MG63 (cell line): ENCODE measurements around the gene SGK1. TPM values are rescaled to one million over a fixed set of nuclear protein-coding genes. Genes with fewer than 3 reads are reported as not detected.
"Not testable (repeated sequence)": the region's sequence is repeated elsewhere in the genome, so short reads cannot be mapped to it uniquely, and the experiment has no call there.

ENCODE experiments used
- DNase-seq: peaks from one replicate; pipeline ENCODE4 v3.0.0-alpha.2; 2020
- H3K27me3 ChIP-seq: fragments of 250-450 bp; sonication (Bioruptor Pico); 2 replicates; pipeline ENCODE4 v1.5.1; 2020; ENCODE audit warnings: mild to moderate bottlenecking, moderate library complexity
- H3K36me3 ChIP-seq: fragments of 250-450 bp; sonication (Bioruptor Pico); 2 replicates; pipeline ENCODE4 v1.5.1; 2020; ENCODE audit warnings: mild to moderate bottlenecking, moderate library complexity
- H3K4me3 ChIP-seq: fragments of 250-450 bp; sonication (Bioruptor Pico); 2 replicates; pipeline ENCODE4 v1.5.1; 2020; ENCODE audit warnings: mild to moderate bottlenecking, moderate library complexity
- H3K9me3 ChIP-seq: fragments of 250-450 bp; sonication (Bioruptor Pico); 2 replicates; pipeline ENCODE4 v1.5.1; 2020; ENCODE audit warnings: mild to moderate bottlenecking, moderate library complexity
- total RNA-seq: library from RNA; depleted of rRNA; stranded (reverse); fragments of >200 nt; shearing (Covaris generic); gene quantifications from 2 replicates; pipeline ENCODE4 v1.2.3, GENCODE V29; 2014; ENCODE audit warnings: low replicate concordance

Gene SGK1
- total RNA-seq, 1 experiment from 2014 or later = 80.0 TPM

- H3K4me3 ChIP-seq = no peak overlapping the region
- H3K9me3 ChIP-seq = no peaks in the 10 kb centered on the region
- no peak for DNase-seq
- no peaks in the 10 kb centered on the region for H3K27me3 ChIP-seq
- no peaks in the 10 kb centered on the region for H3K36me3 ChIP-seq
Observed at GRCh38 chr6:134250776-134251175, 67.1 kb downstream of the SGK1 start.

- Histone ChIP-seq H3K27me3 (no peaks in the 10 kb centered on the region), H3K9me3 (no peaks in the 10 kb centered on the region), H3K4me3 (no peak overlapping the region), H3K36me3 (no peaks in the 10 kb centered on the region)
- DNase-seq = no peak
Observed at GRCh38 chr6:134249759-134250602, 67.9 kb downstream of the SGK1 start.

- Histone ChIP-seq H3K9me3 (no peaks in the 10 kb centered on the region), H3K36me3 (no peaks in the 10 kb centered on the region), H3K4me3 (no peak overlapping the region), H3K27me3 (no peaks in the 10 kb centered on the region)
- no peak for DNase-seq
Observed at GRCh38 chr6:134249239-134249758, 68.6 kb downstream of the SGK1 start.

GRCh38 chr6:134247844-134248580, 69.9 kb downstream of the SGK1 start:
- Histone ChIP-seq H3K9me3 (no peaks in the 10 kb centered on the region), H3K4me3 (no peak overlapping the region), H3K36me3 (no peaks in the 10 kb centered on the region), H3K27me3 (no peaks in the 10 kb centered on the region)
- no peak for DNase-seq

- Histone ChIP-seq H3K36me3 (no peaks in the 10 kb centered on the region), H3K9me3 (no peaks in the 10 kb centered on the region), H3K4me3 (no peak overlapping the region), H3K27me3 (no peaks in the 10 kb centered on the region)
- no peak for DNase-seq
Observed at GRCh38 chr6:134247231-134247833, 70.6 kb downstream of the SGK1 start.

- no peaks in the 10 kb centered on the region for H3K36me3 ChIP-seq
- H3K4me3 ChIP-seq = no peak overlapping the region
- no peaks in the 10 kb centered on the region for H3K9me3 ChIP-seq
- H3K27me3 ChIP-seq = no peaks in the 10 kb centered on the region
- no peak for DNase-seq
Observed at GRCh38 chr6:134245706-134246105, 72.2 kb downstream of the SGK1 start.

- peak; percentile 45 for DNase-seq
- Histone ChIP-seq H3K36me3 (no peaks in the 10 kb centered on the region), H3K4me3 (no peak overlapping the region), H3K9me3 (no peaks in the 10 kb centered on the region), H3K27me3 (no peaks in the 10 kb centered on the region)
Observed at GRCh38 chr6:134245041-134245440, 72.9 kb downstream of the SGK1 start.

GRCh38 chr6:134240665-134241431, 77.1 kb downstream of the SGK1 start:
- Histone ChIP-seq H3K9me3 (no peaks in the 10 kb centered on the region), H3K27me3 (no peaks in the 10 kb centered on the region), H3K36me3 (no peaks in the 10 kb centered on the region), H3K4me3 (no peak overlapping the region)
- no peak for DNase-seq

GRCh38 chr6:134238960-134239795, 78.7 kb downstream of the SGK1 start:
- Histone ChIP-seq H3K4me3 (no peak overlapping the region), H3K36me3 (no peaks in the 10 kb centered on the region), H3K9me3 (no peaks in the 10 kb centered on the region), H3K27me3 (no peaks in the 10 kb centered on the region)
- DNase-seq = no peak

- no peaks in the 10 kb centered on the region for H3K9me3 ChIP-seq
- H3K27me3 ChIP-seq = no peaks in the 10 kb centered on the region
- no peak for DNase-seq
- no peak overlapping the region for H3K4me3 ChIP-seq
- H3K36me3 ChIP-seq = no peaks in the 10 kb centered on the region
Observed at GRCh38 chr6:134238006-134238405, 79.9 kb downstream of the SGK1 start.

GRCh38 chr6:134235937-134236751, 81.8 kb downstream of the SGK1 start:
- H3K4me3 ChIP-seq = no peak overlapping the region
- H3K36me3 ChIP-seq = no peaks in the 10 kb centered on the region
- no peaks in the 10 kb centered on the region for H3K9me3 ChIP-seq
- DNase-seq = no peak
- H3K27me3 ChIP-seq = no peaks in the 10 kb centered on the region

- not testable (repeated sequence) for H3K36me3 ChIP-seq, H3K4me3 ChIP-seq, H3K27me3 ChIP-seq, H3K9me3 ChIP-seq, DNase-seq
Observed at GRCh38 chr6:134235334-134235733, 82.6 kb downstream of the SGK1 start.

- Histone ChIP-seq H3K36me3 (no peaks in the 10 kb centered on the region), H3K4me3 (no peak overlapping the region), H3K27me3 (no peaks in the 10 kb centered on the region), H3K9me3 (no peaks in the 10 kb centered on the region)
- no peak for DNase-seq
Observed at GRCh38 chr6:134233180-134233955, 84.5 kb downstream of the SGK1 start.

- Histone ChIP-seq H3K4me3 (no peak overlapping the region), H3K27me3 (no peaks in the 10 kb centered on the region), H3K9me3 (no peaks in the 10 kb centered on the region), H3K36me3 (no peaks in the 10 kb centered on the region)
- DNase-seq = no peak
Observed at GRCh38 chr6:134230940-134231339, 87.0 kb downstream of the SGK1 start.
